ENCODE data around the gene CSF3R.
A peak's percentile ranks its signal among the peaks of the same experiment; 100 is the strongest.

CSF3R gene

GRCh38 chr1:36482724-36483388, at the start of gene CSF3R:
Gene CSF3R, minus strand, starts transcription at chr1:36482913. Its CDS starts 3,417 bp downstream, at chr1:36479496.
- no peak for TF ChIP-seq CTCF (IDR thresholded peaks at IDR 0.05; ENCODE audit: borderline replicate concordance, insufficient read depth, low read depth, low read length)
- H3K4me3 ChIP-seq (ENCODE audit: low read depth, low read length): no peak within 1 kb of the TSS

GRCh38 chr1:36531833-36532232, 49.1 kb upstream of the CSF3R start:
- H3K4me3 ChIP-seq (ENCODE audit: low read depth, low read length): no peak overlapping the region
- no peak for TF ChIP-seq CTCF (IDR thresholded peaks at IDR 0.05; ENCODE audit: borderline replicate concordance, insufficient read depth, low read depth, low read length)

- TF ChIP-seq CTCF (IDR thresholded peaks at IDR 0.05; ENCODE audit: borderline replicate concordance, insufficient read depth, low read depth, low read length): no peak
- H3K4me3 ChIP-seq (ENCODE audit: low read depth, low read length): no peak overlapping the region
These were observed 48.1 kb upstream of the CSF3R start for GRCh38 chr1:36530791-36531190.

GRCh38 chr1:36530261-36530660, 47.5 kb upstream of the CSF3R start:
- no peak for TF ChIP-seq CTCF (IDR thresholded peaks at IDR 0.05; ENCODE audit: borderline replicate concordance, insufficient read depth, low read depth, low read length)
- no peak overlapping the region for H3K4me3 ChIP-seq (ENCODE audit: low read depth, low read length)

- no peak for TF ChIP-seq CTCF (IDR thresholded peaks at IDR 0.05; ENCODE audit: borderline replicate concordance, insufficient read depth, low read depth, low read length)
These were observed 47.1 kb upstream of the CSF3R start for GRCh38 chr1:36529769-36530260.

GRCh38 chr1:36528361-36529349, 45.9 kb upstream of the CSF3R start:
- TF ChIP-seq CTCF (IDR thresholded peaks at IDR 0.05; ENCODE audit: borderline replicate concordance, insufficient read depth, low read depth, low read length): peak; percentile 20; the same call in 1 of the 2 replicates
- no peak overlapping the region for H3K4me3 ChIP-seq (ENCODE audit: low read depth, low read length)

More at GRCh38 chr1:36529769-36530260, 47.1 kb upstream of the CSF3R start:
- no peak overlapping the region for H3K4me3 ChIP-seq (ENCODE audit: low read depth, low read length)

Data from GM12875 (cell line).